CD14-positive monocyte (primary cell): Measurements from ENCODE around the gene GNG11. TPM values are rescaled to one million over a fixed set of nuclear protein-coding genes. Genes with fewer than 3 reads are reported as not detected.

Source experiments
- DNase-seq, 3 donors: peaks; one replicate each; pipeline ENCODE4 v3.0.0-alpha.2; 2011 to 2022
- H2AFZ ChIP-seq: 2 replicates; pipeline ENCODE4 v1.6.0; 2012; ENCODE audit warnings: mild to moderate bottlenecking, low read depth, low read length, inconsistent platforms; ENCODE audit not compliant: insufficient read depth, poor library complexity, severe bottlenecking
- H3K27ac ChIP-seq, 2 donors: 1 replicate in 1 of 2; 2 replicates in 1 of 2; pipeline ENCODE4 v1.5.1; 2012 to 2013; ENCODE audit warnings: low read length in 2 of 2, control low read depth in 1 of 2, inconsistent platforms in 1 of 2, low read depth in 1 of 2, mild to moderate bottlenecking in 1 of 2
- H3K27me3 ChIP-seq, 2 donors: one replicate each; pipeline versions ENCODE4 v1.6.0 to v1.6.1; 2011 to 2013; ENCODE audit warnings: low read length in 2 of 2; ENCODE audit not compliant: control insufficient read depth in 2 of 2, insufficient read depth in 2 of 2
- H3K36me3 ChIP-seq, 2 donors: replicated peaks in 1 of 2; 1 replicate in 1 of 2; 2 replicates in 1 of 2; pipeline versions ENCODE4 v1.5.1 to v1.6.1; 2012 to 2013; ENCODE audit warnings: low read length in 2 of 2, control low read depth in 1 of 2, inconsistent platforms in 1 of 2, mild to moderate bottlenecking in 1 of 2; ENCODE audit not compliant: insufficient read depth in 2 of 2, control insufficient read depth in 1 of 2
- H3K4me1 ChIP-seq, 2 donors: 1 replicate in 1 of 2; 2 replicates in 1 of 2; pipeline versions ENCODE4 v1.5.1 to v1.6.1; 2012 to 2013; ENCODE audit warnings: low read length in 2 of 2, control low read depth in 1 of 2, inconsistent platforms in 1 of 2, mild to moderate bottlenecking in 1 of 2, moderate library complexity in 1 of 2; ENCODE audit not compliant: insufficient read depth in 2 of 2, control insufficient read depth in 1 of 2
- H3K4me2 ChIP-seq: replicated peaks from 2 replicates; pipeline ENCODE3; 2012; ENCODE audit warnings: low read length, moderate library complexity, mild to moderate bottlenecking; ENCODE audit not compliant: poor library complexity, severe bottlenecking; ENCODE audit errors: extremely low read depth
- H3K4me3 ChIP-seq, 3 experiments: fragments of 200-600 bp in 1 of 3; sonication (generic) in 1 of 3; replicated peaks in 1 of 3; 1 replicate in 2 of 3; 2 replicates in 1 of 3; pipeline ENCODE4 v1.5.1; 2011 to 2013; ENCODE audit warnings: low read length in 3 of 3, mild to moderate bottlenecking in 3 of 3, control low read depth in 2 of 3, low read depth in 2 of 3, inconsistent platforms in 1 of 3, moderate library complexity in 1 of 3
- H3K79me2 ChIP-seq: 2 replicates; pipeline ENCODE4 v1.6.0; 2012; ENCODE audit warnings: mild to moderate bottlenecking, control low read depth, inconsistent platforms, low read length, moderate library complexity; ENCODE audit not compliant: insufficient read depth
- H3K9ac ChIP-seq: 2 replicates; pipeline ENCODE4 v1.6.0; 2017; ENCODE audit warnings: low read length, mild to moderate bottlenecking; ENCODE audit not compliant: insufficient read depth, poor library complexity, severe bottlenecking
- H3K9me3 ChIP-seq, 2 donors: replicated peaks in 1 of 2; 1 replicate in 1 of 2; 2 replicates in 1 of 2; pipeline versions ENCODE4 v1.5.1 to v1.6.1; 2012 to 2013; ENCODE audit warnings: low read length in 2 of 2, control low read depth in 1 of 2; ENCODE audit not compliant: control insufficient read depth in 1 of 2, insufficient read depth in 1 of 2
- H4K20me1 ChIP-seq: 2 replicates; pipeline ENCODE4 v1.6.0; 2012; ENCODE audit warnings: mild to moderate bottlenecking, low read length, control low read depth, moderate library complexity; ENCODE audit not compliant: insufficient read depth
- H3K27ac Mint-ChIP-seq, 7 donors: one replicate each; pipeline ENCODE4 v1.8.0; 2020; ENCODE audit warnings: mild to moderate bottlenecking in 7 of 7, mixed read lengths in 7 of 7, moderate library complexity in 6 of 7, inconsistent platforms in 2 of 7
- H3K27me3 Mint-ChIP-seq, 3 donors: one replicate each; pipeline ENCODE4 v1.8.0; 2021 to 2022; ENCODE audit warnings: low read depth in 3 of 3, mild to moderate bottlenecking in 3 of 3, mixed read lengths in 3 of 3, moderate library complexity in 3 of 3, inconsistent platforms in 1 of 3
- H3K36me3 Mint-ChIP-seq, 2 donors: one replicate each; pipeline ENCODE4 v1.8.0; 2020; ENCODE audit warnings: mixed read lengths in 2 of 2, inconsistent platforms in 1 of 2, mild to moderate bottlenecking in 1 of 2
- H3K4me1 Mint-ChIP-seq: one replicate; pipeline ENCODE4 v1.8.0; 2020; ENCODE audit warnings: mild to moderate bottlenecking, mixed read lengths
- H3K4me3 Mint-ChIP-seq, 2 donors: one replicate each; pipeline ENCODE4 v1.8.0; 2020; ENCODE audit warnings: mild to moderate bottlenecking in 2 of 2, mixed read lengths in 2 of 2, moderate library complexity in 1 of 2
- H3K9me3 Mint-ChIP-seq, 7 donors: one replicate each; pipeline ENCODE4 v1.8.0; 2020 to 2022; ENCODE audit warnings: mixed read lengths in 7 of 7, mild to moderate bottlenecking in 6 of 7, moderate library complexity in 6 of 7, inconsistent platforms in 2 of 7
- WGBS: methylation state at CpG from one replicate; pipeline ENCODE4 v1.1.5; 2013; ENCODE audit warnings: missing lambda C conversion rate; ENCODE audit not compliant: insufficient coverage; 5-methylcytosine and 5-hydroxymethylcytosine counted together
- intact Hi-C, 2 donors: fragments of 100-400 bp; cut with micrococcal nuclease; formaldehyde crosslinking; loops; one replicate each; pipeline versions ENCODE4 v1.15.0 to v1.15.1; 2023
- polyA plus RNA-seq, 3 donors: library from polyadenylated mRNA; depleted of rRNA in 1 of 3; unstranded in 2 of 3; stranded (reverse) in 1 of 3; fragments of 300-500 nt in 2 of 3; fragments of >200 nt in 1 of 3; fragmentation: Illumina TruSeq in 2 of 3; gene quantifications; 1 replicate in 2 of 3; 2 replicates in 1 of 3; pipeline ENCODE4 v1.2.3, GENCODE V29; 2012 to 2021
- TF ChIP-seq, protein P1 (sequence below): fragments of 200-600 bp; IDR thresholded peaks from one replicate; pipeline ENCODE4 v1.8.0; 2022; ENCODE audit warnings: antibody characterized with exemption, mild to moderate bottlenecking

The GNG11 gene
- polyA plus RNA-seq, 3 donors: 1.0 to 1.6 TPM; not detected in 1

DNA sequence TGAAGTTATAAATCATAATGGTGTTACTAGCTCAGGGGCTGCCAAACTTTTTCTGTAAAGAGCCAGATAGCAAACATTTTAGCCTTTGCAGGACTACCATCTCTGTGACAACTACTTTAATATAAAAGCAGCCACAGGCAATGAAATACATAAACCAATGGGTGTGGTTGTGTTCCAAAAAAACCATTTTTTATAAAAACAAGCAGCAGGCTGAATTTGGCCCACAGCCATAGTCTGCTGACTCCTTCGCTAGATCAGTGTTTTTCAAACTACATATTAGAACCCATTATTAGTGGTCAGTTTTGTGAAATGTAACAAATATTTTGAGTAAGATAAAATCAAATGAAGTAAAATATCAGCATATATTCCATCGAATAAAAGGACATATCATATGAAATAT, 13.6 kb downstream of the GNG11 start:
- H3K9ac ChIP-seq: no peak overlapping the region
- no peak overlapping the region for H3K27ac Mint-ChIP-seq
- no peaks in the 10 kb centered on the region for H3K4me1 Mint-ChIP-seq
- no peak for DNase-seq
- H3K4me2 ChIP-seq: no peak overlapping the region
- no peak overlapping the region for H3K4me3 ChIP-seq
- TF ChIP-seq, protein P1, sequence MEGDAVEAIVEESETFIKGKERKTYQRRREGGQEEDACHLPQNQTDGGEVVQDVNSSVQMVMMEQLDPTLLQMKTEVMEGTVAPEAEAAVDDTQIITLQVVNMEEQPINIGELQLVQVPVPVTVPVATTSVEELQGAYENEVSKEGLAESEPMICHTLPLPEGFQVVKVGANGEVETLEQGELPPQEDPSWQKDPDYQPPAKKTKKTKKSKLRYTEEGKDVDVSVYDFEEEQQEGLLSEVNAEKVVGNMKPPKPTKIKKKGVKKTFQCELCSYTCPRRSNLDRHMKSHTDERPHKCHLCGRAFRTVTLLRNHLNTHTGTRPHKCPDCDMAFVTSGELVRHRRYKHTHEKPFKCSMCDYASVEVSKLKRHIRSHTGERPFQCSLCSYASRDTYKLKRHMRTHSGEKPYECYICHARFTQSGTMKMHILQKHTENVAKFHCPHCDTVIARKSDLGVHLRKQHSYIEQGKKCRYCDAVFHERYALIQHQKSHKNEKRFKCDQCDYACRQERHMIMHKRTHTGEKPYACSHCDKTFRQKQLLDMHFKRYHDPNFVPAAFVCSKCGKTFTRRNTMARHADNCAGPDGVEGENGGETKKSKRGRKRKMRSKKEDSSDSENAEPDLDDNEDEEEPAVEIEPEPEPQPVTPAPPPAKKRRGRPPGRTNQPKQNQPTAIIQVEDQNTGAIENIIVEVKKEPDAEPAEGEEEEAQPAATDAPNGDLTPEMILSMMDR: no peak
- H3K9me3 Mint-ChIP-seq: peaks cover 0 to 3% (median 0%) of the 10 kb centered on the region in 7 donors
- peaks cover 1 to 3% (median 3%) of the 10 kb centered on the region in 3 donors for H3K27me3 Mint-ChIP-seq
- WGBS: no CpG with 5 or more reads among the region's 2 CpGs
- H3K27ac ChIP-seq: no peak overlapping the region
- no peak overlapping the region for H3K4me3 Mint-ChIP-seq
- H4K20me1 ChIP-seq: no peaks in the 10 kb centered on the region
- no peak overlapping the region for H2AFZ ChIP-seq
- no peaks in the 10 kb centered on the region for H3K4me1 ChIP-seq
- H3K9me3 ChIP-seq: no peaks in the 10 kb centered on the region
- H3K79me2 ChIP-seq: no peaks in the 10 kb centered on the region
- no peaks in the 10 kb centered on the region for H3K36me3 Mint-ChIP-seq
- H3K36me3 ChIP-seq: no peaks in the 10 kb centered on the region
- intact Hi-C loops: no loop called here
- H3K27me3 ChIP-seq: no peaks in the 10 kb centered on the region

DNA sequence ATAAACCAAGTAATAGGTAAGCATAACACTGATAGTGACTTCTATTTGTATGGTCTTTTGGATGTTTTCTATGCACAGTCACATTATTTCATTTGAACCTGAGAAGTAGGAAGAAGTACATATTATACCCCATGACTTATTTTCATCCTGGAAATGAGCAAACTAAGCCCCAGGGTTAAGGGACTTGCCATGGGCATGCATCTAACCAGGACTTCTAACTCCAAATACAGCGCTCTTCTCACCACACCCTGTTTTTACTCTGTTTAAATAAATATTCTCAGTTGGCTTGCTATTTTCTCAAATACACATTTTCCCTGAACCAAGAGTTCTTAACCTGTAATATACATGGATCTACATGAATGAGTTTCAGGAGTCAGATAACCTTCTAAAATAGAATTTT, 16.3 kb downstream of the GNG11 start:
- H3K4me2 ChIP-seq: no peak overlapping the region
- H3K4me3 Mint-ChIP-seq: no peak overlapping the region
- no peaks in the 10 kb centered on the region for H3K4me1 ChIP-seq
- H4K20me1 ChIP-seq: no peaks in the 10 kb centered on the region
- intact Hi-C loops: no loop called here
- H3K9ac ChIP-seq: no peak overlapping the region
- H3K27me3 ChIP-seq: no peaks in the 10 kb centered on the region
- H3K36me3 ChIP-seq: no peaks in the 10 kb centered on the region
- peaks cover 0 to 3% (median 1%) of the 10 kb centered on the region in 3 donors for H3K27me3 Mint-ChIP-seq
- no CpG with 5 or more reads among the region's 1 CpG for WGBS
- H3K36me3 Mint-ChIP-seq: no peaks in the 10 kb centered on the region
- no peaks in the 10 kb centered on the region for H3K4me1 Mint-ChIP-seq
- no peaks in the 10 kb centered on the region for H3K79me2 ChIP-seq
- no peak overlapping the region for H3K27ac Mint-ChIP-seq
- H3K27ac ChIP-seq: no peak overlapping the region
- peaks cover 0 to 3% (median 2%) of the 10 kb centered on the region in 7 donors for H3K9me3 Mint-ChIP-seq
- TF ChIP-seq, protein P1: no peak
- no peak overlapping the region for H3K4me3 ChIP-seq
- no peaks in the 10 kb centered on the region for H3K9me3 ChIP-seq
- H2AFZ ChIP-seq: no peak overlapping the region
- no peak for DNase-seq
